K562 (cell line): ENCODE results near the gene MPV17L2.

Experiments
- CEBPB ChIP-seq: fragments of 450-650 bp; IDR thresholded peaks from 2 replicates; pipeline ENCODE4 v1.6.1; 2016; ENCODE audit warnings: missing genetic modification characterization, missing compliant biosample characterization
- CEBPG ChIP-seq, 3 experiments: fragments of 200-800 bp in 1 of 3; sonication (Bioruptor generic) in 1 of 3; sonication (generic) in 1 of 3; formaldehyde crosslinking in 1 of 3; IDR thresholded peaks in 2 of 3; conservative IDR thresholded peaks in 1 of 3; 2 replicates each; pipeline versions ENCODE4 v1.6.1 to v1.8.0; 2016 to 2022; ENCODE audit warnings: missing compliant biosample characterization in 2 of 3, missing genetic modification characterization in 2 of 3, mild to moderate bottlenecking in 1 of 3, missing genetic modification reagents in 1 of 3
- CTCF ChIP-seq, 3 experiments: IDR thresholded peaks in 2 of 3; conservative IDR thresholded peaks in 1 of 3; 2 replicates each; pipeline ENCODE4 v1.5.1; 2011 to 2012; ENCODE audit warnings: low read length in 3 of 3, mild to moderate bottlenecking in 3 of 3, control low read depth in 2 of 3, improper control_type of control experiment in 1 of 3, inconsistent platforms in 1 of 3, low read depth in 1 of 3, mixed read lengths in 1 of 3, moderate library complexity in 1 of 3; ENCODE audit not compliant: insufficient read depth in 2 of 3
- EZH2 ChIP-seq: IDR thresholded peaks from 2 replicates; pipeline ENCODE4 v1.6.1; 2012; ENCODE audit warnings: low read depth, mild to moderate bottlenecking, inconsistent platforms, low read length, borderline replicate concordance
- MAX ChIP-seq: sonication (generic); formaldehyde crosslinking; IDR thresholded peaks from 2 replicates; pipeline ENCODE4 v1.9.0; 2022; ENCODE audit warnings: mild to moderate bottlenecking, missing genetic modification reagents
- NCOR1 ChIP-seq: fragments of 450-650 bp; IDR thresholded peaks from 2 replicates; pipeline ENCODE4 v1.6.1; 2016; ENCODE audit warnings: mild to moderate bottlenecking, moderate library complexity
- NR3C1 ChIP-seq: sonication (generic); formaldehyde crosslinking; IDR thresholded peaks from 2 replicates; pipeline ENCODE4 v1.8.1; 2022; ENCODE audit warnings: missing genetic modification reagents
- NR4A1 ChIP-seq, 2 experiments: fragments of 250-450 bp in 1 of 2; fragments of 450-650 bp in 1 of 2; sonication (Bioruptor Pico) in 1 of 2; IDR thresholded peaks; 2 replicates each; pipeline versions ENCODE4 v1.4.0 to v1.6.1; 2016 to 2020; ENCODE audit warnings: mild to moderate bottlenecking in 2 of 2, missing compliant biosample characterization in 1 of 2, missing genetic modification characterization in 1 of 2, moderate library complexity in 1 of 2

GRCh38 chr19:18155095-18156087, 37.6 kb upstream of the MPV17L2 start:
- TF ChIP-seq NCOR1 (no peak), NR4A1 (CRISPR knock-in tag; IDR thresholded peaks at IDR 0.05) (no peak), NR4A1 (tag; IDR thresholded peaks at IDR 0.05) (no peak), CTCF (IDR thresholded peaks at IDR 0.05 in 2 of 3, conservative IDR thresholded peaks at IDR 0.05 in 1 of 3; ENCODE audit: insufficient read depth in 2 of 3, low read depth in 1 of 3, low read length in 3 of 3) (no peak), CEBPB (tag) (no peak), EZH2 (no peak), MAX (CRISPR knock-in tag) (no peak), CEBPG (CRISPR knock-in tag; IDR thresholded peaks at IDR 0.05) (no peak), CEBPG (tag; conservative IDR thresholded peaks at IDR 0.05 in 1 of 2, IDR thresholded peaks at IDR 0.05 in 1 of 2) (no peak), NR3C1 (CRISPR knock-in tag) (no peak)
